AG09319 (cell line): Measurements from ENCODE around the gene CACNA2D3.

Experiments used
- DNase-seq: peaks from one replicate; pipeline ENCODE4 v3.0.0-alpha.2; 2010; ENCODE audit warnings: low read depth; ENCODE audit errors: extremely low read depth
- CTCF ChIP-seq: IDR thresholded peaks from 2 replicates; pipeline ENCODE4 v1.5.1; 2011; ENCODE audit warnings: low read depth, mild to moderate bottlenecking, inconsistent platforms, low read length, moderate library complexity

Gene CACNA2D3

GRCh38 chr3:54719914-54720313 lies 597.6 kb downstream of the CACNA2D3 start:
- TF ChIP-seq CTCF, result no peak
- no peak for DNase-seq

- no peak for TF ChIP-seq CTCF
- no peak for DNase-seq
Observed at GRCh38 chr3:54720604-54721003, 598.3 kb downstream of the CACNA2D3 start.

GRCh38 chr3:54731732-54732445 lies 609.5 kb downstream of the CACNA2D3 start:
- DNase-seq, result peak; percentile 63
- TF ChIP-seq CTCF, result no peak

GRCh38 chr3:54733106-54734006 lies 611.0 kb downstream of the CACNA2D3 start:
- TF ChIP-seq CTCF, result no peak
- no peak for DNase-seq

- no peak for TF ChIP-seq CTCF
- DNase-seq, result no peak
Observed at GRCh38 chr3:54736459-54736858, 614.1 kb downstream of the CACNA2D3 start.

GRCh38 chr3:54743755-54744154 lies 621.4 kb downstream of the CACNA2D3 start:
- TF ChIP-seq CTCF, result no peak
- no peak for DNase-seq

- no peak for DNase-seq
- no peak for TF ChIP-seq CTCF
Observed at GRCh38 chr3:54744291-54744690, 621.9 kb downstream of the CACNA2D3 start.
